Activated CD8-positive, alpha-beta T cell treated with anti-CD3 and anti-CD28 coated beads for 36 hours (primary cell): ENCODE data around the gene ANKH. TPM values are rescaled to one million over a fixed set of nuclear protein-coding genes. Genes with fewer than 3 reads are reported as not detected.

Experiments used
- ATAC-seq: fragments of 200-7000 bp; cut with Tn5 transposase; one replicate; pipeline ENCODE4 v1.10.0; 2021; ENCODE audit warnings: mild to moderate bottlenecking, moderate library complexity
- CTCF ChIA-PET: fragments of 350-600 bp; sonication (Branson Sonifier 250); formaldehyde crosslinking; loops from one replicate; lab custom pipeline; 2021; ENCODE audit warnings: antibody characterized with exemption; lab: Charles Lee
- POLR2A ChIA-PET: fragments of 350-600 bp; sonication (Branson Sonifier 250); formaldehyde crosslinking; loops from one replicate; lab custom pipeline; 2021; ENCODE audit warnings: antibody characterized with exemption; lab: Charles Lee
- DNase-seq: peaks from one replicate; pipeline ENCODE4 v3.0.0-alpha.2; 2020
- H3K27ac Mint-ChIP-seq: one replicate; pipeline ENCODE4 v1.8.0; 2021; ENCODE audit warnings: mild to moderate bottlenecking, mixed read lengths
- H3K27me3 Mint-ChIP-seq: one replicate; pipeline ENCODE4 v1.8.0; 2021; ENCODE audit warnings: mixed read lengths
- H3K36me3 Mint-ChIP-seq: one replicate; pipeline ENCODE4 v1.8.0; 2021; ENCODE audit warnings: low read depth, mixed read lengths
- H3K4me1 Mint-ChIP-seq: one replicate; pipeline ENCODE4 v1.8.0; 2021; ENCODE audit warnings: low read depth, mixed read lengths
- H3K4me3 Mint-ChIP-seq: one replicate; pipeline ENCODE4 v1.8.0; 2021; ENCODE audit warnings: mild to moderate bottlenecking, moderate library complexity, mixed read lengths
- H3K9me3 Mint-ChIP-seq: one replicate; pipeline ENCODE4 v1.8.0; 2021; ENCODE audit warnings: mixed read lengths
- intact Hi-C: fragments of 100-400 bp; cut with micrococcal nuclease; formaldehyde crosslinking; loops from one replicate; pipeline ENCODE4 v1.10.0; 2022
- total RNA-seq, 2 experiments: library from RNA; stranded (reverse); gene quantifications; one replicate each; pipeline ENCODE4 v1.2.3, GENCODE V29; 2021
- TF ChIP-seq, protein P1 (sequence below): fragments of 200-600 bp; IDR thresholded peaks from one replicate; pipeline ENCODE4 v1.8.0; 2022; ENCODE audit warnings: antibody characterized with exemption, mild to moderate bottlenecking

ANKH gene
- total RNA-seq, 2 experiments from 2014 or later = 85.4 to 87.2 TPM

- intact Hi-C loops = no loop called here
- H3K4me3 Mint-ChIP-seq = no peak overlapping the region
- ChIA-PET POLR2A (no interaction called here), CTCF (no interaction called here)
- peaks cover 5% of the 10 kb centered on the region for H3K27me3 Mint-ChIP-seq
- no peaks in the 10 kb centered on the region for H3K9me3 Mint-ChIP-seq
- no peaks in the 10 kb centered on the region for H3K4me1 Mint-ChIP-seq
- ATAC-seq (no peak), DNase-seq (no peak)
- TF ChIP-seq, protein P1, sequence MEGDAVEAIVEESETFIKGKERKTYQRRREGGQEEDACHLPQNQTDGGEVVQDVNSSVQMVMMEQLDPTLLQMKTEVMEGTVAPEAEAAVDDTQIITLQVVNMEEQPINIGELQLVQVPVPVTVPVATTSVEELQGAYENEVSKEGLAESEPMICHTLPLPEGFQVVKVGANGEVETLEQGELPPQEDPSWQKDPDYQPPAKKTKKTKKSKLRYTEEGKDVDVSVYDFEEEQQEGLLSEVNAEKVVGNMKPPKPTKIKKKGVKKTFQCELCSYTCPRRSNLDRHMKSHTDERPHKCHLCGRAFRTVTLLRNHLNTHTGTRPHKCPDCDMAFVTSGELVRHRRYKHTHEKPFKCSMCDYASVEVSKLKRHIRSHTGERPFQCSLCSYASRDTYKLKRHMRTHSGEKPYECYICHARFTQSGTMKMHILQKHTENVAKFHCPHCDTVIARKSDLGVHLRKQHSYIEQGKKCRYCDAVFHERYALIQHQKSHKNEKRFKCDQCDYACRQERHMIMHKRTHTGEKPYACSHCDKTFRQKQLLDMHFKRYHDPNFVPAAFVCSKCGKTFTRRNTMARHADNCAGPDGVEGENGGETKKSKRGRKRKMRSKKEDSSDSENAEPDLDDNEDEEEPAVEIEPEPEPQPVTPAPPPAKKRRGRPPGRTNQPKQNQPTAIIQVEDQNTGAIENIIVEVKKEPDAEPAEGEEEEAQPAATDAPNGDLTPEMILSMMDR = no peak
- no peak overlapping the region for H3K27ac Mint-ChIP-seq
- H3K36me3 Mint-ChIP-seq = no peaks in the 10 kb centered on the region
Measured at GRCh38 chr5:14884062-14884612, 12.6 kb upstream of the ANKH start.

DNA sequence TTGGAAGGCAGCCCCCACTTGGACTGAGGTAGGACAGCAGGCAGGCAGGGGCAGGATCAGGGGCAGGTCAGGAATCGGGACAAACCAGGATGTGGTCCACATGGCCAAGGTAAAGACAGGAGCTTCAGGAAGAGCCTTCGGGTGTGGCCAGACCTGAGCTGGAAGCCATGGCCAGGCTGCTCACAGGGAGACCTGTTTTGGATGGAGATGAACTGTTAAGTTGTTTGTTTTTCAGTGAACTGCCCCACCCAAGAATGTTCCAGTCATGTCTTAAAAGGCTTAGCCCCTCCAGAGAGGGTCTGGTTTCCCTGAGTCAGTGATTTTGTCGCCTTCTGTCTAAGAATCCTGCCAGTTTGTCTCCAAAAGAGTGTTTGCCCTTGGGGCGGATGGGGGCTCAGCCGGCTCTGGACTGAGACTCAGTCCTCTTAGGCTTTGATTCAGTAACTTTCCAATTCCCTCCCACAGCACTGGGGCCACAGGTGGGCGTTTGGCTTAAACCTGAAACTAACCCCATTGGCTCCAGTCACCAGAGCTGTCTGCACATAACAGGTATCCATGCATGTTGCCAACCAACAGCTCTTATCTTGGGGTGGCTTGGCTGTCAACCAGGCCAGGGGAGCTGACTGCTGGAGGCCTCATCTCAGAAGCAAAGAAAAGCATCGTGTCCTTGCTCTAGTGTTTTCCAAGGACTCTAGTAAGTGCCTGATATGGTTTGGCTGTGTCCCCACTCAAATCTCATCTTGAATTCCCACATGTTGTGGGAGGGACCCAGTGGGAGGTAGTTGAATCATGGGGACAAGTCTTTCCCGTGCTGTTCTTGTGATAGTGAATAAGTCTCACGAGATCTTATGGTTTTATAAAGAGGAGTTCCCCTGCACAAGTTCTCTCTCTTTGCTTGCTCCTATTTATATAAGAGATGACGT lies 11.3 kb upstream of the ANKH start:
- H3K27ac Mint-ChIP-seq = no peak overlapping the region
- no peak for ATAC-seq
- intact Hi-C loops = no loop called here
- peak; percentile 9 for DNase-seq
- POLR2A ChIA-PET = no interaction called here
- TF ChIP-seq, protein P1 = no peak
- no peak overlapping the region for H3K4me3 Mint-ChIP-seq
- CTCF ChIA-PET = no interaction called here
- H3K36me3 Mint-ChIP-seq = no peaks in the 10 kb centered on the region
- peaks cover 5% of the 10 kb centered on the region for H3K27me3 Mint-ChIP-seq
- H3K9me3 Mint-ChIP-seq = no peaks in the 10 kb centered on the region
- no peaks in the 10 kb centered on the region for H3K4me1 Mint-ChIP-seq

GRCh38 chr5:14881826-14882225 lies 10.2 kb upstream of the ANKH start:
- Mint-ChIP-seq H3K4me1 (no peaks in the 10 kb centered on the region), H3K4me3 (no peak overlapping the region), H3K36me3 (no peaks in the 10 kb centered on the region), H3K27me3 (peaks cover 5% of the 10 kb centered on the region), H3K9me3 (no peaks in the 10 kb centered on the region), H3K27ac (no peak overlapping the region)
- CTCF ChIA-PET = no interaction called here
- ATAC-seq = no peak
- TF ChIP-seq, protein P1 = no peak
- no peak for DNase-seq
- intact Hi-C loops = no loop called here
- POLR2A ChIA-PET = no interaction called here

DNA sequence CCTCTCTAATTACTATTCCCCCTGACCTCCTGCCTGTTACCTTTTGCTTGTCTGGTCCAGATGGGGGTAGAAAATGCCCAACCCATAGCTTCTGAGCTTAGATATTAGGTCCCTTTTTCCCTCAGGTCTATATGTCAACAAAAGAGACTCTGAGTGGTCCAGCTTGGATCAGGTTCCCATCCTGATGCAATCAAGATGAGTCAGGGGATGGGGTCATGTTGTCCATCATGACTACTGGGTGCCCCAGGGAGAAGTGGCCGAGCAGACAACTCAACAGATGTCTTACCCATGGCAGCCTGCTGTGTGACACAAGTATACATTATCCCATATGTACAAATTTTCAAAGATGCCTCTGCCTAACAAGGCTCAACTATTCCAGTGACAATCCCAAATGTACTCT lies 9.1 kb upstream of the ANKH start:
- H3K4me3 Mint-ChIP-seq = no peak overlapping the region
- peaks cover 5% of the 10 kb centered on the region for H3K27me3 Mint-ChIP-seq
- H3K27ac Mint-ChIP-seq = no peak overlapping the region
- CTCF ChIA-PET = interaction anchor here (1.3 kb wide), 1 partner anchor 65 kb away, joined by 3 read pairs; no protein-coding TSS in a partner anchor
- ATAC-seq (no peak), DNase-seq (no peak)
- no peaks in the 10 kb centered on the region for H3K36me3 Mint-ChIP-seq
- H3K9me3 Mint-ChIP-seq = no peaks in the 10 kb centered on the region
- H3K4me1 Mint-ChIP-seq = no peaks in the 10 kb centered on the region
- TF ChIP-seq, protein P1 = no peak
- intact Hi-C loops = no loop called here
- POLR2A ChIA-PET = interaction anchor here (0.6 kb wide), 1 partner anchor 160 kb away, joined by 3 read pairs; no protein-coding TSS in a partner anchor
